ENCODE measurements around the gene GDF3.
A peak's percentile ranks its signal among the peaks of the same experiment; 100 is the strongest.
"Not testable (repeated sequence)": the region's sequence is repeated elsewhere in the genome, so short reads cannot be mapped to it uniquely, and the experiment has no call there.

Gene GDF3

DNA sequence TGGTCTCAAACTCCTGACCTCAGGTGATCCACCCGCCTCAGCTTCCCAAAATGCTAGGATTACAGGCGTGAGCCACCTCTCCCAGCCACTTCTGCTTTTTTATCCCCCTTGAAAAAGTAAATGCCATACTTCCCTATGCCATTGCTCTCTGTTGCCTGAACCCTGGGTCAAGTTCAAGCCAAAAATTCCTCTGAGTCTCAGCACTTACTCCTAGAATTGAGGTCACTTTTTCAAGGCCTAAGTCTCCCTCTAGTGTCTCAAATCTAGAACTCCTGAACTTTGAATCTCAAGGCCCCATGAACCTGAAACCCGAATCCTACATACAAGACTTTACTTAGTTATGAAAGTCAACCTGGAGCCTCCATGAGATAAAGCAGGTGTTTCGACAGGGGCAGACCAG, 28.4 kb downstream of the GDF3 start:
- DNase-seq (ENCODE audit: low read depth), result peak; percentile 2

DNA sequence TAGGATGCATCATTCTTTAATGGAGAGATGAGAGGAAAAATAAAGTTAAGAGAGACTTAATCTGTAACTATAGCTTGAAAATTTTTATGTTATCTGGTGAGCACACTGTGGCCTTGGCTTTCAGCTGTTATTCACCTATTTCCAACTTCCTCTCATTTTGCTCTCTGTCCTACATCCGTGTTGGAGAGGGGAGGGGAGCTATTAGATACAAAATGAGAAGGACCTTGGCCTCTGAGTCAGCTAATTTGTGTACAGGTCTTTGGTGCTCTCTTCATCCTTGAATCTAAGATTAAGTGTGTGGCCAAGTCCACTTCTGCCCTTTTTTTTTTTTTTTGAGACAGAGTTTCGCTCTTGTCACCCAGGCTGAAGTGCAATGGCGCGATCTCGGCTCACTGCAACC, 29.0 kb downstream of the GDF3 start:
- DNase-seq (ENCODE audit: low read depth), result no peak

DNA sequence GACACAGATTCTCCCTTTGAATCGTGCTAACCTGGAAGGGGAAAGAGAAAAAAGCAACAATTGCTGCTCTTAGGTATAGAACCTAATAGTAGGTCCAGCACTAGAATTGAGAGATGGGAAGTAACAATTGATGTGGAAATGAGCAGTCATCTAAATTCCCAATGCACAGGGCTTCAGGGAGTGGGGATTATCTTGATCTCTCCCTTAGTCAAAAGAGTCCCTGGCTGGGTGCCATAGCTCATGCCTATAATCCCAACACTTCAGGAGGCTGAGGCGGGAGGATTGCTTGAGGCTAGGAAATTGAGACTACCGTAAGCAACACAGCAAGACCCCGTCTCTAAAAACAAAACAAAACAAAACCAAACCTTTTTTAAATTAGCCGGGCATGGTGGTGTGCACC, 33.8 kb downstream of the GDF3 start:
- DNase-seq (ENCODE audit: low read depth), result no peak

DNA sequence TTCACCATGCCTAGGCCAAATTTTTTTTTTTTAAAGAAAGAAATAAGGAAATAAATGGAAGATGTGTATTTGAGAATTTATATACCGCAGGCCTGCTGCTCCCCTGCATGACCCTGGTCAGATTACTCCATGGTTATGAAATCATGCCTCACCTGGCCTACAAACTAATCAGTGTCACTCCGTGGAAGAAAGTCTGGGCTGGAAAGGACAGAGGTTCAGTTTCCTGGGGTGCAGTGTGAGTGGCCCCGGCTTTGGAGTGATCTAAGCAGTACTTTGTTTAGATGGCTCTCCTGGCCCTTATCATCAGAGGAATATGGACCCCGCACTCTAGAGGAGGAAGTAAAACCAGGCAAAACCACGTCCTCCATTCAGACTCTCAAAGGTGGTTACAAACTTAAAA, 39.5 kb downstream of the GDF3 start:
- no peak for DNase-seq (ENCODE audit: low read depth)

DNA sequence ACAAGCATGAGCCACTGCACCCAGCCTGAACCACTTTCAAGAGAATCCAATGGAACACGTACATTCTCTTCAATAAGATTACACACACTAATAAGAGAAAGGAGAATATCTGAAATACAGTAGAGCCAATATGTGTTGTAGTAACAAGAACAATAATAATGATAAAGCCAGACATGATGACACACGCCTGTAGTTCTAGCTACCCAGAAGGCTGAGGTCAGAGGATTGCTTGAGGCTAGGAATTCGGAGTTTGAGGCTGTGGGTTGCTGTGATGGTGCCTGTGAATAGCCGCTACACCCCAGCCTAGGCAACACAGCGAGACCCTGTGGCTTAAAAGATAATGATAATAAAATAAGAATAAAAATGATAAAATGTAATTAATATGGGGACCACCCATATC, 45.5 kb downstream of the GDF3 start:
- no peak for DNase-seq (ENCODE audit: low read depth)

DNA sequence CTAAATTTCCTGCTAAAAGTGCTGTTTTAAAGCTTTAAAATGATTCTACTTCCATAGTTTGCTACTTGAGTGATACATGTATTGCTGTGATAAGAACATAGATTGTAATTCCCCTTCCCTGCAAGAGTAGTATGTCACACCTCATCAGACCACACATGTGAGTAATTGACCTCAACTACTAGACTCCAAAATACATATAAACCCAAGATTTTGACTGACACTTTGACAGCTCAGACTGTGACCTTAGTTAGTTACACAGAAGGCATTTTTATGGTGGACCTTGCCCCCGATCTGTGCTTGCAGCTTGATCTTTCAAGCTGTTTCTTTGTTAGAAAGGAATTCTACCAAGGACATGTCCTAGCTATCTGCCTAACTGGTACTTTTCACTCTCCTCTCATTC, 48.5 kb downstream of the GDF3 start:
- no peak for DNase-seq (ENCODE audit: low read depth)

DNA sequence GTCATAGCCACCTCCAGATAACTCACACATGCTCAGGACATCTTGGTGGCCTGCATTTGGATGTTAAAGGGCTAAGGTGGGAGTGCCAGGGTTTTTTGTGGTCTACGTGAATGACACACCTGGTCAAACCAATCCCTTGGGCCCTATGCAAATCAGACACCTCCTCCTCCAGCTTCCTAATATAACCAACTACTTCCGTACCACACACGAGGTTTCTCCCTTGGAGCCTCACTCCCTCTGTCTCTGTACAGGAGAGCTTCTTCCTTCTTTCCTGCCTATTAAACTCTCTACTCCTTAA, 49.4 kb downstream of the GDF3 start:
- no peak for DNase-seq (ENCODE audit: low read depth)

DNA sequence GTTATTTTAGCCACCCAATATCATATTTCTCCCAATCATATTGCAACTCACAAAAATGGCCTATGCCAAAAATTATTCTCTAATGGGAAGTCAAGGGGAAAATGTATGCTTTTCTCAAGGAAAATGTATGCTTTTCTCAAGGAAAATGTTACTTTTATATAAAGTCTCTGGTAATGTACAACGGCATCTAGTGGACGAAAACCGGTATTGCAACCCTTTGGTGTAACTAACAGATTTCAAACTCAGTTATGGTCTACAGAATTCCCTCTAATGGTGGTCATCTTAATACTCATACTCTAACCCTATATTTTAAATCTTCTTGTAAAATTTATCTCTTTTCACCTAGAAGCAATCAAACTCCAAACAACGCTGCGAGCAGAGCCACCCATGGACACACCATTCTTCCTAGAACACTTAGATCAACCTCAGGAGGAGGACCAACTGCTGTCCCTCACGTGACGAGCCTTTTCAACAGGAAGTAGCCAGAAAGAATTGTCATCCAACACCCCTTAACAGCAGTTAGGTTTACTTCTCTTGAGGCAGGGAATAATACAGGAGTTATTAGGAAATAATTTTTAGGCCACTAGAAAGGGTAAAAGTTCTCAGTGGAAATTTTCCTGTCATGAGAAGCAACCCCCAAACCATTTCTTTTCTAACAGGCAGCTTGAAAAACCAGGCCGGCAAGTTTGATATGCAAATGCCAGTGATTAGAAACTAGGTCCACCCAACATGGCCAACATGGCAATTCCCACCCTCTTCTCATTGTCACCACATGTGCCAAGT, 50.0 kb downstream of the GDF3 start:
- DNase-seq (ENCODE audit: low read depth), result peak; percentile 15

DNA sequence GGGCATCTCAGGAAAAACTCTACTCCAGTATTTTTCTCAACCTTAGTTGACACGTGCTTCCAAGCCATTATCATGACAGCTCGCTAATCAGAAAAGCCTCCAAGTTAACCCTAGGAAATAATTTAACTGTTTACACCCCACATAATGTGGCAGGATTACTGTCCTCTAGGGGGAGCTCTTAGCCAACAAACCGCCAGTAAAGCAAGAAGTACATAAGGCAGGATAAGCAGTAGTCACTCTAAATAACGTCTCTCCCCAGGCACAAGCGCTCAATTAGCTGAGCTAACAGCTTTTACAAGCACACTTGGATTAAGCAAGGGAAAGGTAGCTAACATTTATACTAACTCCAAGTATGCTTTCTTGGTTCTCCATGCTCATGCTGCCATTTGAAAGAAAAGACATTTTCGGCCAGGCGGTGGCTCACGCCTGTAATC, 52.7 kb downstream of the GDF3 start:
- no peak for DNase-seq (ENCODE audit: low read depth)

DNA sequence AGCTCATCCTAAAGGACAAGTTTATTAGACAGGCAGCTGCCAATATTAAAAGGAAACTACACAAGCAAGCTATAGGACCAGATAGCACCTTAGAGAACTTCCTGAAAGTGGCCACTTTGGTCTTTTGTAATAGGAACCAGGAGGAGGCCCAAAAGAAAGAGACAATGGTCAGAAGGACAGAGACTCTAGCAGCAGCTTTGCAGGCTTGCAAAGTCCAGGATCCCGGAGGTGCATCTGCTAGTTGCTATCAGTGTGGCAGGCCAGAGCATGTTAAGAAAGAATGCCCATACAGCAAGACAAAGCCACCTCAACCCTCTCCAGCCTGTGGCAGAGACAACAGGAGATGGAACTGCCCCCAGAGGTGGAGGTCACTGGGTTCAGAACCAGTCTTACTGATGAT, 53.3 kb downstream of the GDF3 start:
- DNase-seq (ENCODE audit: low read depth), result no peak

DNA sequence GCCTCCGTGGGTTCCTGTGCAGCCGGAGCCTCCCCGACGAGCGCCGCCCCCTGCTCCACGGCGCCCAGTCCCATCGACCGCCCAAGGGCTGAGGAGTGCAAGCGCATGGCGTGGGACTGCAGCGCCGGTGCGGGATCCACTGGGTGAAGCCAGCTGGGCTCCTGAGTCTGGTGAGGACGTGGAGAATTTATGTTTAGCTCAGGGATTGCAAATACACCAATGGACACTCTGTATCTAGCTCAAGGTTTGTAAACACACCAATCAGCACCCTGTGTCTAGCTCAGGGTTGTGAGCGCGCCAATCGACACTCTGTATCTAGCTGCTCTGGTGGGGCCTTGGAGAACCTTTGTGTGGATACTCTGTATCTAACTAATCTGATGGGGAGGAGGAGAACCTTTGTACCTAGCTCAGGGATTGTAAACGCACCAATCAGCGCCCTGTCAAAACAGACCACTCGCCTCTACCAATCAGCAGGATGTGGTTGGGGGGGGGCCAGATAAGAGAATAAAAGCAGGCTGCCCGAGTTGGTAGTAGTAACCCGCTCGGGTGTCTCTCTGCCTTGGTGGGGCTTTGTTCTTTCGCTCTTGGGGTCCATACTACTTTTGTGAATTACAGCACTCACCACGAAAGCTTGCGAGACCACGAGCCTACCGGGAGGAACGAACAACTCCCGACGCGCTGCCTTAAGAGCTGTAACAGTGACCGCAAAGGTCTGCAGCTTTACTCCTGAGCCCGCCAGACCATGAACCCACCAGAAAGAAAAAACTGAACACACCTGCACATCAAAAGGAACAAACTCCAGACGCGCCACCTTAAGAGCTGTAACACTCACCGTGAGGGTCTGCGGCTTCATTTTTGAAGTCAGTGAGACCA, 55.2 kb downstream of the GDF3 start:
- not testable (repeated sequence) for DNase-seq (ENCODE audit: low read depth)

Data from GM04504 (cell line).